Measurements from ENCODE around the gene PYDC1.

GRCh38 chr16:31215287-31216162 is 1.4 kb downstream of the PYDC1 start:
- TF ChIP-seq JUN (IDR thresholded peaks at IDR 0.05; ENCODE audit: borderline replicate concordance, insufficient read depth, insufficient read length, low read depth) = no peak
- TF ChIP-seq POLR2AphosphoS5 (IDR thresholded peaks at IDR 0.05; ENCODE audit: insufficient read depth, low read depth, low read length) = no peak
